ENCODE measurements around the gene TUBGCP6.

TUBGCP6 gene

GRCh38 chr22:50264946-50265669 lies 20.3 kb upstream of the TUBGCP6 start:
- H3K9ac ChIP-seq, result no peak overlapping the region
- no peaks in the 10 kb centered on the region for H3K36me3 ChIP-seq (ENCODE audit: control insufficient read depth, insufficient read depth, low read length)
- no peaks in the 10 kb centered on the region for H3K9me3 ChIP-seq (ENCODE audit: control insufficient read depth, low read length)
- H3K4me1 ChIP-seq, result peaks cover 5% of the 10 kb centered on the region
- H3K4me3 ChIP-seq (ENCODE audit: low read depth, low read length), result no peak overlapping the region
- no peak overlapping the region for H3K27ac ChIP-seq
- H3K27me3 ChIP-seq (ENCODE audit: control insufficient read depth, insufficient read depth, low read length), result no peaks in the 10 kb centered on the region
- H3K4me2 ChIP-seq (ENCODE audit: low read length), result no peak overlapping the region
- H2AFZ ChIP-seq, result no peak overlapping the region
- no peak for TF ChIP-seq CTCF (IDR thresholded peaks at IDR 0.05)
- H3K79me2 ChIP-seq, result no peaks in the 10 kb centered on the region

GRCh38 chr22:50264104-50264745 lies 19.4 kb upstream of the TUBGCP6 start:
- H3K4me2 ChIP-seq (ENCODE audit: low read length), result no peak overlapping the region
- no peaks in the 10 kb centered on the region for H3K9me3 ChIP-seq (ENCODE audit: control insufficient read depth, low read length)
- H3K9ac ChIP-seq, result no peak overlapping the region
- H3K36me3 ChIP-seq (ENCODE audit: control insufficient read depth, insufficient read depth, low read length), result no peaks in the 10 kb centered on the region
- H3K27ac ChIP-seq, result no peak overlapping the region
- no peak overlapping the region for H3K4me3 ChIP-seq (ENCODE audit: low read depth, low read length)
- TF ChIP-seq CTCF (IDR thresholded peaks at IDR 0.05), result no peak
- H3K4me1 ChIP-seq, result peaks cover 5% of the 10 kb centered on the region
- H3K79me2 ChIP-seq, result no peaks in the 10 kb centered on the region
- no peaks in the 10 kb centered on the region for H3K27me3 ChIP-seq (ENCODE audit: control insufficient read depth, insufficient read depth, low read length)
- no peak overlapping the region for H2AFZ ChIP-seq

GRCh38 chr22:50262973-50263617 lies 18.3 kb upstream of the TUBGCP6 start:
- no peak for TF ChIP-seq CTCF (IDR thresholded peaks at IDR 0.05)
- no peak overlapping the region for H3K9ac ChIP-seq
- H3K4me2 ChIP-seq (ENCODE audit: low read length), result no peak overlapping the region
- H3K36me3 ChIP-seq (ENCODE audit: control insufficient read depth, insufficient read depth, low read length), result no peaks in the 10 kb centered on the region
- H3K27me3 ChIP-seq (ENCODE audit: control insufficient read depth, insufficient read depth, low read length), result no peaks in the 10 kb centered on the region
- H3K4me3 ChIP-seq (ENCODE audit: low read depth, low read length), result no peak overlapping the region
- no peak overlapping the region for H2AFZ ChIP-seq
- no peaks in the 10 kb centered on the region for H3K79me2 ChIP-seq
- no peaks in the 10 kb centered on the region for H3K9me3 ChIP-seq (ENCODE audit: control insufficient read depth, low read length)
- no peak overlapping the region for H3K27ac ChIP-seq
- H3K4me1 ChIP-seq, result peaks cover 4% of the 10 kb centered on the region

- H3K27me3 ChIP-seq (ENCODE audit: control insufficient read depth, insufficient read depth, low read length), result no peaks in the 10 kb centered on the region
- no peak for TF ChIP-seq CTCF (IDR thresholded peaks at IDR 0.05)
- no peak overlapping the region for H3K4me2 ChIP-seq (ENCODE audit: low read length)
- H2AFZ ChIP-seq, result no peak overlapping the region
- no peaks in the 10 kb centered on the region for H3K9me3 ChIP-seq (ENCODE audit: control insufficient read depth, low read length)
- H3K79me2 ChIP-seq, result no peaks in the 10 kb centered on the region
- no peak overlapping the region for H3K27ac ChIP-seq
- H3K9ac ChIP-seq, result no peak overlapping the region
- peaks cover 3% of the 10 kb centered on the region for H3K4me1 ChIP-seq
- no peaks in the 10 kb centered on the region for H3K36me3 ChIP-seq (ENCODE audit: control insufficient read depth, insufficient read depth, low read length)
- no peak overlapping the region for H3K4me3 ChIP-seq (ENCODE audit: low read depth, low read length)
Observed at GRCh38 chr22:50262460-50262911, 17.7 kb upstream of the TUBGCP6 start.

Measured in parathyroid adenoma (tissue), 2 donors.